Renal cortex interstitium (tissue), 15 donors: ENCODE results near the gene RNF186. TPM values are rescaled to one million over a fixed set of nuclear protein-coding genes. Genes with fewer than 3 reads are reported as not detected.
"Not testable (repeated sequence)": the region's sequence is repeated elsewhere in the genome, so short reads cannot be mapped to it uniquely, and the experiment has no call there.

Experiments used
- DNase-seq, 11 donors: peaks; one replicate each; pipeline ENCODE4 v3.0.0-alpha.2; 2013; ENCODE audit warnings: low read depth in 9 of 11, low spot score in 4 of 11; ENCODE audit errors: extremely low read depth in 1 of 11
- long read RNA-seq, 16 experiments: transcript quantifications; one replicate each; lab custom pipeline, GENCODE V29; 2026
- polyA plus RNA-seq, 3 donors: library from polyadenylated mRNA; unstranded; fragments of 120-200 nt; gene quantifications; one replicate each; pipeline ENCODE4 v1.2.1, GENCODE V29; 2013; ENCODE audit not compliant: insufficient read length in 3 of 3

The RNF186 gene
- polyA plus RNA-seq: under 1 TPM in 2 of 3 donors, not detected in 1; 0.27 to 0.32 TPM
- long read RNA-seq, donor 1: 0 reads
- long read RNA-seq, donor 2: 0 reads
- long read RNA-seq, donor 3: 0 reads
- long read RNA-seq, donor 4, partial matches to known transcripts: 0 of 1 reads
- long read RNA-seq, donor 4, other reads (novel, unspliced or antisense): 0 of 1 reads
- long read RNA-seq, donor 5: 0 reads
- long read RNA-seq, donor 6: 0 reads
- long read RNA-seq, donor 7: 0 reads
- long read RNA-seq, donor 8: 0 reads
- long read RNA-seq, donor 9, partial matches to known transcripts: 0 of 1 reads
- long read RNA-seq, donor 9, other reads (novel, unspliced or antisense): 0 of 1 reads
- long read RNA-seq, donor 10: 0 reads
- long read RNA-seq, donor 11, partial matches to known transcripts: 0 of 1 reads
- long read RNA-seq, donor 11, other reads (novel, unspliced or antisense): 0 of 1 reads
- long read RNA-seq, donor 12: 0 reads
- long read RNA-seq, donor 13, partial matches to known transcripts: 0 of 2 reads
- long read RNA-seq, donor 13, other reads (novel, unspliced or antisense): 0 of 2 reads
- long read RNA-seq, donor 14, partial matches to known transcripts: 0 of 1 reads
- long read RNA-seq, donor 14, other reads (novel, unspliced or antisense): 0 of 1 reads
- long read RNA-seq, donor 15: 0 reads
- long read RNA-seq, donor 16: 0 reads

GRCh38 chr1:19814681-19815503 lies at the start of gene RNF186:
TSS of gene RNF186 (minus strand) at chr1:19815283. CDS start at chr1:19815101, 182 bp downstream.
- DNase-seq: peak in 6 of 11 donors; percentile 54 to 81 (median 61)

GRCh38 chr1:19864570-19865160 lies 49.6 kb upstream of the RNF186 start:
- no peak for DNase-seq

- DNase-seq: no peak
These were observed 47.9 kb upstream of the RNF186 start for GRCh38 chr1:19862944-19863343.

- DNase-seq: no peak
These were observed 46.9 kb upstream of the RNF186 start for GRCh38 chr1:19861842-19862530.

- no peak for DNase-seq
These were observed 46.0 kb upstream of the RNF186 start for GRCh38 chr1:19861034-19861433.

- DNase-seq: no peak
These were observed 45.3 kb upstream of the RNF186 start for GRCh38 chr1:19860418-19860817.

- no peak for DNase-seq
These were observed 44.8 kb upstream of the RNF186 start for GRCh38 chr1:19859876-19860275.

GRCh38 chr1:19858893-19859292 lies 43.8 kb upstream of the RNF186 start:
- DNase-seq: no peak

- DNase-seq: no peak
These were observed 39.8 kb upstream of the RNF186 start for GRCh38 chr1:19854866-19855265.

GRCh38 chr1:19852036-19852435 lies 37.0 kb upstream of the RNF186 start:
- no peak for DNase-seq

- DNase-seq: no peak
These were observed 35.1 kb upstream of the RNF186 start for GRCh38 chr1:19850214-19850613.

GRCh38 chr1:19849307-19849706 lies 34.2 kb upstream of the RNF186 start:
- DNase-seq: not testable (repeated sequence)

- DNase-seq: not testable (repeated sequence)
These were observed 32.3 kb upstream of the RNF186 start for GRCh38 chr1:19847334-19847733.

GRCh38 chr1:19846338-19846737 lies 31.3 kb upstream of the RNF186 start:
- no peak for DNase-seq

- DNase-seq: no peak
These were observed 30.5 kb upstream of the RNF186 start for GRCh38 chr1:19845555-19845954.

- peak in 7 of 11 donors; percentile 13 to 51 (median 31) for DNase-seq
These were observed 29.8 kb upstream of the RNF186 start for GRCh38 chr1:19844731-19845495.

GRCh38 chr1:19840228-19840627 lies 25.1 kb upstream of the RNF186 start:
- no peak for DNase-seq

- DNase-seq: no peak
These were observed 22.8 kb upstream of the RNF186 start for GRCh38 chr1:19837866-19838265.
